BJ (cell line): Measurements from ENCODE around the gene CEP19. TPM values are rescaled to one million over a fixed set of nuclear protein-coding genes. Genes with fewer than 3 reads are reported as not detected.

Experiments used
- CTCF ChIA-PET: fragments of 350-600 bp; formaldehyde crosslinking; extraction: SDS; loops from one replicate; lab custom pipeline; 2021; ENCODE audit warnings: antibody characterized with exemption, inconsistent platforms; lab: Yijun Ruan, JAX
- POLR2A ChIA-PET: fragments of 300-600 bp; sonication (Branson Sonifier 250); formaldehyde crosslinking; extraction: SDS; loops from one replicate; lab custom pipeline; 2021; ENCODE audit warnings: antibody characterized with exemption; lab: Charles Lee
- DNase-seq: peaks from one replicate; pipeline ENCODE4 v3.0.0-alpha.2; 2011; ENCODE audit warnings: low read depth
- H3K27me3 ChIP-seq: 2 replicates; pipeline ENCODE4 v1.6.0; 2011; ENCODE audit warnings: low read length; ENCODE audit not compliant: control insufficient read depth, insufficient read depth
- H3K36me3 ChIP-seq: 2 replicates; pipeline ENCODE4 v1.5.1; 2011; ENCODE audit warnings: low read length; ENCODE audit not compliant: control insufficient read depth, insufficient read depth
- H3K4me3 ChIP-seq: 2 replicates; pipeline ENCODE4 v1.5.1; 2011; ENCODE audit warnings: low read depth, mild to moderate bottlenecking, control low read depth, low read length
- polyA plus RNA-seq: library from polyadenylated mRNA; depleted of rRNA; stranded (reverse); fragments of >200 nt; gene quantifications from 2 replicates; pipeline ENCODE4 v1.2.3, GENCODE V29; 2011; rRNA removed
- small RNA-seq: library from RNA; depleted of rRNA; stranded (forward); fragments of <200 nt; gene quantifications from one replicate; pipeline ENCODE3, GENCODE V24; 2012; ENCODE audit warnings: low replicate concordance, low read depth; ENCODE audit not compliant: insufficient read length
- TF ChIP-seq, protein P1 (sequence below): IDR thresholded peaks from 2 replicates; pipeline ENCODE4 v1.5.1; 2011; ENCODE audit warnings: low read depth, mild to moderate bottlenecking, control low read depth, inconsistent platforms, low read length, moderate library complexity; ENCODE audit not compliant: insufficient read depth

CEP19 gene
- polyA plus RNA-seq, 1 experiment, result 1.9 TPM

DNA sequence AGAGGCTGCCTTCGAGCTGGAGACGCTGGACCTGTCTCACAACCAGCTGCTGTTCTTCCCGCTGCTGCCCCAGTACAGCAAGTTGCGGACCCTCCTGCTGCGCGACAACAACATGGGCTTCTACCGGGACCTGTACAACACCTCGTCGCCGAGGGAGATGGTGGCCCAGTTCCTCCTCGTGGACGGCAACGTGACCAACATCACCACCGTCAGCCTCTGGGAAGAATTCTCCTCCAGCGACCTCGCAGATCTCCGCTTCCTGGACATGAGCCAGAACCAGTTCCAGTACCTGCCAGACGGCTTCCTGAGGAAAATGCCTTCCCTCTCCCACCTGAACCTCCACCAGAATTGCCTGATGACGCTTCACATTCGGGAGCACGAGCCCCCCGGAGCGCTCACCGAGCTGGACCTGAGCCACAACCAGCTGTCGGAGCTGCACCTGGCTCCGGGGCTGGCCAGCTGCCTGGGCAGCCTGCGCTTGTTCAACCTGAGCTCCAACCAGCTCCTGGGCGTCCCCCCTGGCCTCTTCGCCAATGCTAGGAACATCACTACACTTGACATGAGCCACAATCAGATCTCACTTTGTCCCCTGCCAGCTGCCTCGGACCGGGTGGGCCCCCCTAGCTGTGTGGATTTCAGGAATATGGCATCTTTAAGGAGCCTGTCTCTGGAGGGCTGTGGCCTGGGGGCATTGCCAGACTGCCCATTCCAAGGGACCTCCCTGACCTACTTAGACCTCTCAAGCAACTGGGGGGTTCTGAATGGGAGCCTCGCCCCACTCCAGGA, 51.5 kb downstream of the CEP19 start:
- no peak overlapping the region for H3K4me3 ChIP-seq
- TF ChIP-seq, protein P1, sequence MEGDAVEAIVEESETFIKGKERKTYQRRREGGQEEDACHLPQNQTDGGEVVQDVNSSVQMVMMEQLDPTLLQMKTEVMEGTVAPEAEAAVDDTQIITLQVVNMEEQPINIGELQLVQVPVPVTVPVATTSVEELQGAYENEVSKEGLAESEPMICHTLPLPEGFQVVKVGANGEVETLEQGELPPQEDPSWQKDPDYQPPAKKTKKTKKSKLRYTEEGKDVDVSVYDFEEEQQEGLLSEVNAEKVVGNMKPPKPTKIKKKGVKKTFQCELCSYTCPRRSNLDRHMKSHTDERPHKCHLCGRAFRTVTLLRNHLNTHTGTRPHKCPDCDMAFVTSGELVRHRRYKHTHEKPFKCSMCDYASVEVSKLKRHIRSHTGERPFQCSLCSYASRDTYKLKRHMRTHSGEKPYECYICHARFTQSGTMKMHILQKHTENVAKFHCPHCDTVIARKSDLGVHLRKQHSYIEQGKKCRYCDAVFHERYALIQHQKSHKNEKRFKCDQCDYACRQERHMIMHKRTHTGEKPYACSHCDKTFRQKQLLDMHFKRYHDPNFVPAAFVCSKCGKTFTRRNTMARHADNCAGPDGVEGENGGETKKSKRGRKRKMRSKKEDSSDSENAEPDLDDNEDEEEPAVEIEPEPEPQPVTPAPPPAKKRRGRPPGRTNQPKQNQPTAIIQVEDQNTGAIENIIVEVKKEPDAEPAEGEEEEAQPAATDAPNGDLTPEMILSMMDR, result no peak
- DNase-seq, result no peak
- H3K36me3 ChIP-seq, result no peaks in the 10 kb centered on the region
- ChIA-PET POLR2A (no interaction called here), CTCF (interaction anchor here (1.1 to 1.5 kb wide), 3 partner anchors 9 to 51 kb away, joined by 3 to 5 read pairs (median 4); no protein-coding TSS in a partner anchor)
- H3K27me3 ChIP-seq, result peaks cover 3% of the 10 kb centered on the region; the same call in 1 of the 2 replicates

DNA sequence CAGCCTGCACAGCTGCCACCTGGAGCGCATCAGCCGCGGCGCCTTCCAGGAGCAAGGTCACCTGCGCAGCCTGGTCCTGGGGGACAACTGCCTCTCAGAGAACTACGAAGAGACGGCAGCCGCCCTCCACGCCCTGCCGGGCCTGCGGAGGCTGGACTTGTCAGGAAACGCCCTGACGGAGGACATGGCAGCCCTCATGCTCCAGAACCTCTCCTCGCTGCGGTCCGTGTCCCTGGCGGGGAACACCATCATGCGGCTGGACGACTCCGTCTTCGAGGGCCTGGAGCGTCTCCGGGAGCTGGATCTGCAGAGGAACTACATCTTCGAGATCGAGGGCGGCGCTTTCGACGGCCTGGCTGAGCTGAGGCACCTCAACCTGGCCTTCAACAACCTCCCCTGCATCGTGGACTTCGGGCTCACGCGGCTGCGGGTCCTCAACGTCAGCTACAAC, 52.1 kb downstream of the CEP19 start:
- CTCF ChIA-PET, result interaction anchor here (1.2 to 1.5 kb wide), 2 partner anchors 10 to 51 kb away, joined by 3 to 5 read pairs; no protein-coding TSS in a partner anchor
- TF ChIP-seq, protein P1, result no peak
- POLR2A ChIA-PET, result no interaction called here
- Histone ChIP-seq H3K36me3 (no peaks in the 10 kb centered on the region), H3K4me3 (no peak overlapping the region), H3K27me3 (peaks cover 3% of the 10 kb centered on the region; the same call in 1 of the 2 replicates)
- no peak for DNase-seq

Small RNAs within 50 kb of the gene (small RNA-seq; reads per million reads assigned to genes)
- gene RNU4-89P (not detected), gene RNU6-646P (not detected)

Other genes starting within 250 kb of the CEP19 start
- gene RNF168, start 208.5 kb downstream of the CEP19 start, polyA plus RNA-seq, result 2.4 and 3.3 TPM in 2 replicates
- not detected in 2 replicates for gene SMCO1, start 196.9 kb downstream of the CEP19 start, polyA plus RNA-seq
- gene WDR53, start 143.7 kb downstream of the CEP19 start, polyA plus RNA-seq, result 4.2 and 7.3 TPM in 2 replicates
- 2.2 and 5.1 TPM in 2 replicates for gene FBXO45, start 143.6 kb downstream of the CEP19 start, polyA plus RNA-seq
- gene NRROS, start 72.6 kb downstream of the CEP19 start, polyA plus RNA-seq, result 0.06 and 0.07 TPM in 2 replicates
- gene PIGX, start 127 bp upstream of the CEP19 start, polyA plus RNA-seq, result 7.8 and 18.5 TPM in 2 replicates
- 31.7 and 48.0 TPM in 2 replicates for gene PAK2, start 27.6 kb upstream of the CEP19 start, polyA plus RNA-seq
- 12.0 and 16.6 TPM in 2 replicates for gene SENP5, start 155.7 kb upstream of the CEP19 start, polyA plus RNA-seq
- gene NCBP2, start 230.3 kb upstream of the CEP19 start, polyA plus RNA-seq, result 39.9 and 58.6 TPM in 2 replicates